Spleen (tissue), 7 donors: Measurements from ENCODE around the gene FMC1.

ENCODE experiments used
- CTCF ChIP-seq, 11 experiments: fragments of 200-600 bp in 7 of 11; fragments of 450-650 bp in 4 of 11; sonication (generic) in 4 of 11; IDR thresholded peaks in 8 of 11; conservative IDR thresholded peaks in 3 of 11; 1 replicate in 7 of 11; 2 replicates in 4 of 11; pipeline versions ENCODE4 v1.4.0 to v1.8.0; 2016 to 2021; ENCODE audit warnings: antibody characterized with exemption in 11 of 11, inconsistent platforms in 4 of 11, mild to moderate bottlenecking in 1 of 11
- POLR2A ChIP-seq, 3 donors: fragments of 450-650 bp; IDR thresholded peaks; one replicate each; pipeline ENCODE4 v1.5.1; 2017; ENCODE audit warnings: antibody characterized with exemption in 3 of 3, mild to moderate bottlenecking in 1 of 3
- POLR2AphosphoS5 ChIP-seq, 3 donors: sonication (generic); formaldehyde crosslinking; IDR thresholded peaks; one replicate each; pipeline ENCODE4 v1.5.1; 2017; ENCODE audit warnings: antibody characterized with exemption in 3 of 3
- donor health status: DM: no; HTN: no; CAD: no; lungs with moderate emphysema.
- donor health status: DM: no; HTN: no; CAD: no.
- donor health status: DM: no; HTN: no; CAD: no.

GRCh38 chr7:139300390-139300789, 40.7 kb upstream of the FMC1 start:
- TF ChIP-seq POLR2AphosphoS5 (IDR thresholded peaks at IDR 0.05) = no peak
- TF ChIP-seq CTCF (IDR thresholded peaks at IDR 0.05 in 8 of 11, conservative IDR thresholded peaks at IDR 0.05 in 3 of 11) = no peak
- no peak for TF ChIP-seq POLR2A (IDR thresholded peaks at IDR 0.05)
